ENCODE results near the gene BCL3. TPM values are rescaled to one million over a fixed set of nuclear protein-coding genes. Genes with fewer than 3 reads are reported as not detected.

BCL3 gene
- total RNA-seq, 1 experiment from 2014 or later = 7.8 TPM

- DNase-seq (ENCODE audit: low spot score) = no peak
- ATAC-seq = no peak
- ChIA-PET POLR2A (no interaction called here), CTCF (interaction anchor here (0.9 to 4.5 kb wide), 6 partner anchors 10 to 50 kb away, joined by 3 to 23 read pairs (median 4); no protein-coding TSS in a partner anchor)
- Mint-ChIP-seq H3K9me3 (no peaks in the 10 kb centered on the region), H3K27ac (no peak overlapping the region), H3K4me1 (peaks cover 17% of the 10 kb centered on the region), H3K36me3 (no peaks in the 10 kb centered on the region), H3K27me3 (ENCODE audit: low read depth) (peaks cover 17% of the 10 kb centered on the region), H3K4me3 (no peak overlapping the region)
- TF ChIP-seq GABPB1 (CRISPR knock-in tag; IDR thresholded peaks at IDR 0.05) (peak; percentile 44; the same call in 1 of the 2 replicates), ZNF512 (CRISPR knock-in tag; IDR thresholded peaks at IDR 0.05; ENCODE audit: borderline replicate concordance) (no peak), NR1H2 (CRISPR knock-in tag; IDR thresholded peaks at IDR 0.05) (no peak)
These were observed 9.6 kb upstream of the BCL3 start for GRCh38 chr19:44738603-44739558.

GRCh38 chr19:44740351-44740824 is 8.1 kb upstream of the BCL3 start:
- DNase-seq (ENCODE audit: low spot score) (no peak), ATAC-seq (peak; percentile 74)
- ChIA-PET POLR2A (no interaction called here), CTCF (interaction anchor here (0.6 to 4.5 kb wide), 7 partner anchors 15 to 30 kb away, joined by 3 to 23 read pairs (median 4); no protein-coding TSS in a partner anchor)
- no peak overlapping the region for H3K4me3 Mint-ChIP-seq
- peaks cover 17% of the 10 kb centered on the region for H3K4me1 Mint-ChIP-seq
- H3K27ac Mint-ChIP-seq = no peak overlapping the region
- no peaks in the 10 kb centered on the region for H3K36me3 Mint-ChIP-seq
- no peaks in the 10 kb centered on the region for H3K9me3 Mint-ChIP-seq
- peaks cover 22% of the 10 kb centered on the region for H3K27me3 Mint-ChIP-seq (ENCODE audit: low read depth)
- TF ChIP-seq MLX (CRISPR knock-in tag; IDR thresholded peaks at IDR 0.05) (no peak), TEAD1 (CRISPR knock-in tag; IDR thresholded peaks at IDR 0.05) (no peak), PRRX2 (CRISPR knock-in tag; IDR thresholded peaks at IDR 0.05) (no peak), STAT6 (CRISPR knock-in tag; conservative IDR thresholded peaks at IDR 0.05; ENCODE audit: low read depth) (no peak), ZBTB43 (CRISPR knock-in tag; IDR thresholded peaks at IDR 0.05) (no peak), SMAD3 (CRISPR knock-in tag; IDR thresholded peaks at IDR 0.05; ENCODE audit: borderline replicate concordance) (no peak), ATF3 (CRISPR knock-in tag; conservative IDR thresholded peaks at IDR 0.05) (no peak), ATF6 (CRISPR knock-in tag; IDR thresholded peaks at IDR 0.05) (no peak), ESRRA (CRISPR knock-in tag; IDR thresholded peaks at IDR 0.05; ENCODE audit: borderline replicate concordance) (no peak), ZNF263 (CRISPR knock-in tag; IDR thresholded peaks at IDR 0.05; ENCODE audit: low read depth) (no peak), OVOL2 (CRISPR knock-in tag; IDR thresholded peaks at IDR 0.05; ENCODE audit: borderline replicate concordance) (no peak), ZNF512 (CRISPR knock-in tag; IDR thresholded peaks at IDR 0.05; ENCODE audit: borderline replicate concordance) (no peak), E2F1 (CRISPR knock-in tag; IDR thresholded peaks at IDR 0.05) (no peak), PRDM15 (CRISPR knock-in tag; IDR thresholded peaks at IDR 0.05) (no peak)

Measured in WTC11 (cell line).